HL-60 (cell line): ENCODE measurements around the gene ROR1.

Experiments used
- DNase-seq, 2 experiments: peaks; one replicate each; pipeline ENCODE4 v3.0.0-alpha.2; 2010 to 2020; ENCODE audit warnings: low read depth in 1 of 2, low spot score in 1 of 2
- H3K27ac ChIP-seq: fragments of 250-450 bp; sonication (Bioruptor Pico); replicated peaks from 2 replicates; pipeline ENCODE4 v1.5.1; 2020; ENCODE audit warnings: mild to moderate bottlenecking, moderate library complexity
- H3K27me3 ChIP-seq: fragments of 250-450 bp; sonication (Bioruptor Pico); 2 replicates; pipeline ENCODE4 v1.5.1; 2021; ENCODE audit warnings: mild to moderate bottlenecking, moderate library complexity; ENCODE audit not compliant: insufficient read depth, poor library complexity, severe bottlenecking
- H3K4me3 ChIP-seq: replicated peaks from 2 replicates; pipeline ENCODE4 v1.5.1; 2011; ENCODE audit warnings: mild to moderate bottlenecking, control low read depth, low read length; ENCODE audit not compliant: insufficient read depth
- CTCF ChIP-seq: IDR thresholded peaks from one replicate; pipeline ENCODE4 v1.5.1; 2011; ENCODE audit warnings: low read length, control low read depth, inconsistent platforms; ENCODE audit not compliant: insufficient read depth
- GABPA ChIP-seq: IDR thresholded peaks from 2 replicates; pipeline ENCODE4 v1.6.1; 2012; ENCODE audit warnings: low read depth
- POLR2AphosphoS5 ChIP-seq: IDR thresholded peaks from 2 replicates; pipeline ENCODE4 v1.6.1; 2012; ENCODE audit warnings: low read depth
- REST ChIP-seq: IDR thresholded peaks from 2 replicates; pipeline ENCODE4 v1.6.1; 2012; ENCODE audit warnings: low read depth; ENCODE audit not compliant: insufficient replicate concordance
- SPI1 ChIP-seq: IDR thresholded peaks from 2 replicates; pipeline ENCODE4 v1.6.1; 2012; ENCODE audit warnings: low read depth, mild to moderate bottlenecking, borderline replicate concordance

Gene ROR1

GRCh38 chr1:63958556-63958955 lies 184.7 kb downstream of the ROR1 start:
- no peak for DNase-seq
- Histone ChIP-seq H3K27me3 (no peaks in the 10 kb centered on the region), H3K4me3 (no peak overlapping the region), H3K27ac (no peak overlapping the region)
- no peak for TF ChIP-seq GABPA

GRCh38 chr1:63960326-63960725 lies 186.5 kb downstream of the ROR1 start:
- Histone ChIP-seq H3K27ac (no peak overlapping the region), H3K27me3 (peaks cover 2% of the 10 kb centered on the region), H3K4me3 (no peak overlapping the region)
- DNase-seq, result no peak
- no peak for TF ChIP-seq POLR2AphosphoS5
- TF ChIP-seq REST, result no peak
- TF ChIP-seq GABPA, result no peak
- no peak for TF ChIP-seq SPI1
- no peak for TF ChIP-seq CTCF

- Histone ChIP-seq H3K27me3 (peaks cover 7% of the 10 kb centered on the region), H3K27ac (no peak overlapping the region), H3K4me3 (no peak overlapping the region)
- DNase-seq, result no peak
- TF ChIP-seq GABPA (no peak), SPI1 (no peak), REST (no peak), POLR2AphosphoS5 (no peak), CTCF (no peak)
These were observed 192.2 kb downstream of the ROR1 start for GRCh38 chr1:63966016-63966415.

GRCh38 chr1:63967901-63968300 lies 194.1 kb downstream of the ROR1 start:
- H3K27ac ChIP-seq, result no peak overlapping the region
- H3K4me3 ChIP-seq, result no peak overlapping the region
- peaks cover 7% of the 10 kb centered on the region for H3K27me3 ChIP-seq
- TF ChIP-seq GABPA, result no peak
- no peak for DNase-seq

GRCh38 chr1:63968663-63969440 lies 195.0 kb downstream of the ROR1 start:
- TF ChIP-seq POLR2AphosphoS5 (no peak), CTCF (no peak), REST (no peak), SPI1 (no peak), GABPA (no peak)
- no peak overlapping the region for H3K4me3 ChIP-seq
- peaks cover 7% of the 10 kb centered on the region for H3K27me3 ChIP-seq
- no peak overlapping the region for H3K27ac ChIP-seq
- DNase-seq, result no peak
